K562 (cell line): ENCODE results near the gene COLEC12.

Experiments
- CHD2 ChIP-seq: IDR thresholded peaks from 2 replicates; pipeline ENCODE4 v1.6.1; 2011; ENCODE audit warnings: low read depth, low read length
- ESRRA ChIP-seq: fragments of 450-650 bp; IDR thresholded peaks from 2 replicates; pipeline ENCODE4 v1.6.1; 2014; ENCODE audit warnings: low read depth, mild to moderate bottlenecking, moderate library complexity, borderline replicate concordance
- JUND ChIP-seq, 2 experiments: IDR thresholded peaks; 2 replicates in 1 of 2; 3 replicates in 1 of 2; pipeline ENCODE4 v1.6.1; 2011; ENCODE audit warnings: borderline replicate concordance in 2 of 2, low read depth in 2 of 2, low read length in 2 of 2, improper control_type of control experiment in 1 of 2, missing biosample characterization in 1 of 2, missing genetic modification characterization in 1 of 2, missing genetic modification reagents in 1 of 2
- POLR2AphosphoS5 ChIP-seq: IDR thresholded peaks from 2 replicates; pipeline ENCODE4 v1.6.1; 2011; ENCODE audit warnings: mild to moderate bottlenecking, low read depth, low read length, moderate library complexity; ENCODE audit not compliant: control insufficient read depth, insufficient read depth
- PURB ChIP-seq: sonication (generic); formaldehyde crosslinking; IDR thresholded peaks from 2 replicates; pipeline ENCODE4 v1.9.0; 2021; ENCODE audit warnings: low read depth, mild to moderate bottlenecking, missing genetic modification reagents
- RFX1 ChIP-seq: fragments of 450-650 bp; IDR thresholded peaks from 2 replicates; pipeline ENCODE4 v1.6.1; 2016; ENCODE audit warnings: mild to moderate bottlenecking, moderate library complexity
- RNF2 ChIP-seq: sonication (generic); IDR thresholded peaks from 2 replicates; pipeline ENCODE4 v1.6.1; 2016
- SP1 ChIP-seq: sonication (generic); formaldehyde crosslinking; IDR thresholded peaks from 2 replicates; pipeline ENCODE4 v1.8.1; 2022; ENCODE audit warnings: mild to moderate bottlenecking, missing genetic modification reagents
- ZNF197 ChIP-seq: fragments of 200-800 bp; sonication (Bioruptor generic); IDR thresholded peaks from 2 replicates; pipeline ENCODE4 v1.6.1; 2016; ENCODE audit warnings: low read depth, missing genetic modification characterization, missing compliant biosample characterization
- ZNF780A ChIP-seq: fragments of 250-450 bp; sonication (Bioruptor Pico); IDR thresholded peaks from 2 replicates; pipeline ENCODE4 v1.5.0; 2021; ENCODE audit warnings: mild to moderate bottlenecking

- TF ChIP-seq POLR2AphosphoS5: no peak
- no peak for TF ChIP-seq CHD2
- no peak for TF ChIP-seq PURB
- no peak for TF ChIP-seq ZNF197
- no peak for TF ChIP-seq RNF2
- TF ChIP-seq JUND (IDR thresholded peaks at IDR 0.05; ENCODE audit: borderline replicate concordance, low read depth, low read length): no peak
- no peak for TF ChIP-seq JUND (tag; IDR thresholded peaks at IDR 0.05; ENCODE audit: borderline replicate concordance, low read depth, low read length)
- no peak for TF ChIP-seq ZNF780A (CRISPR knock-in tag)
- no peak for TF ChIP-seq RFX1
- TF ChIP-seq SP1: no peak
- no peak for TF ChIP-seq ESRRA
These were observed 101.4 kb downstream of the COLEC12 start for GRCh38 chr18:398935-399630.
